Activated CD8-positive, alpha-beta memory T cell treated with anti-CD3 and anti-CD28 coated beads, Interleukin-2, amount 50 U/mL, for 48 hours (primary cell): Measurements from ENCODE around the gene MAP2K5.

ENCODE experiments used
- DNase-seq: peaks from one replicate; pipeline ENCODE4 v3.0.0-alpha.2; 2020

MAP2K5 gene

GRCh38 chr15:67765701-67766100, 223.2 kb downstream of the MAP2K5 start:
- no peak for DNase-seq

GRCh38 chr15:67766968-67767367, 224.5 kb downstream of the MAP2K5 start:
- no peak for DNase-seq

- DNase-seq: no peak
Observed at GRCh38 chr15:67768313-67768977, 225.9 kb downstream of the MAP2K5 start.

- no peak for DNase-seq
Observed at GRCh38 chr15:67769497-67770357, 227.2 kb downstream of the MAP2K5 start.

- DNase-seq: no peak
Observed at GRCh38 chr15:67770358-67770628, 227.8 kb downstream of the MAP2K5 start.

- DNase-seq: no peak
Observed at GRCh38 chr15:67771189-67771800, 228.8 kb downstream of the MAP2K5 start.

- no peak for DNase-seq
Observed at GRCh38 chr15:67774626-67775025, 232.1 kb downstream of the MAP2K5 start.

- DNase-seq: no peak
Observed at GRCh38 chr15:67775250-67775649, 232.7 kb downstream of the MAP2K5 start.

GRCh38 chr15:67775998-67776397, 233.5 kb downstream of the MAP2K5 start:
- no peak for DNase-seq

GRCh38 chr15:67776600-67776999, 234.1 kb downstream of the MAP2K5 start:
- no peak for DNase-seq

- no peak for DNase-seq
Observed at GRCh38 chr15:67777071-67777470, 234.6 kb downstream of the MAP2K5 start.

- DNase-seq: no peak
Observed at GRCh38 chr15:67777773-67778172, 235.3 kb downstream of the MAP2K5 start.

- DNase-seq: no peak
Observed at GRCh38 chr15:67778968-67779548, 236.6 kb downstream of the MAP2K5 start.

- no peak for DNase-seq
Observed at GRCh38 chr15:67779549-67780111, 237.1 kb downstream of the MAP2K5 start.

- no peak for DNase-seq
Observed at GRCh38 chr15:67781061-67781460, 238.6 kb downstream of the MAP2K5 start.

- no peak for DNase-seq
Observed at GRCh38 chr15:67781907-67782690, 239.6 kb downstream of the MAP2K5 start.

GRCh38 chr15:67782691-67782991, 240.1 kb downstream of the MAP2K5 start:
- DNase-seq: no peak

GRCh38 chr15:67783303-67783702, 240.8 kb downstream of the MAP2K5 start:
- no peak for DNase-seq

GRCh38 chr15:67784090-67784781, 241.7 kb downstream of the MAP2K5 start:
- no peak for DNase-seq

- DNase-seq: no peak
Observed at GRCh38 chr15:67784856-67785430, 242.4 kb downstream of the MAP2K5 start.

GRCh38 chr15:67785431-67785830, 242.9 kb downstream of the MAP2K5 start:
- DNase-seq: no peak

GRCh38 chr15:67786646-67787045, 244.1 kb downstream of the MAP2K5 start:
- DNase-seq: no peak
